OCI-LY7 (cell line): Measurements from ENCODE around the gene MAGEE1.

Experiments used
- CTCF ChIP-seq: fragments of 200-600 bp; sonication (generic); conservative IDR thresholded peaks from 2 replicates; pipeline ENCODE4 v1.5.1; 2014; ENCODE audit warnings: mild to moderate bottlenecking, antibody characterized with exemption, low read length, moderate library complexity, mixed read lengths
- EZH2phosphoT487 ChIP-seq: fragments of 200-600 bp; sonication (generic); IDR thresholded peaks from 2 replicates; pipeline ENCODE4 v1.6.1; 2018; ENCODE audit warnings: low read depth, borderline replicate concordance, mild to moderate bottlenecking, mixed run types, antibody characterized with exemption, low read length, moderate library complexity, mixed read lengths

- peak; percentile 68 for TF ChIP-seq CTCF
- TF ChIP-seq EZH2phosphoT487: no peak
These were observed 27.0 kb downstream of the MAGEE1 start for GRCh38 chrX:76454456-76454927.
